GM12874 (cell line): ENCODE measurements around the gene PRDM16.

Experiments
- TF ChIP-seq, protein P1 (sequence below): IDR thresholded peaks from 2 replicates; pipeline ENCODE4 v1.5.1; 2011; ENCODE audit warnings: low read depth, mild to moderate bottlenecking, control low read depth, low read length, moderate library complexity; ENCODE audit not compliant: insufficient read depth

PRDM16 gene

DNA sequence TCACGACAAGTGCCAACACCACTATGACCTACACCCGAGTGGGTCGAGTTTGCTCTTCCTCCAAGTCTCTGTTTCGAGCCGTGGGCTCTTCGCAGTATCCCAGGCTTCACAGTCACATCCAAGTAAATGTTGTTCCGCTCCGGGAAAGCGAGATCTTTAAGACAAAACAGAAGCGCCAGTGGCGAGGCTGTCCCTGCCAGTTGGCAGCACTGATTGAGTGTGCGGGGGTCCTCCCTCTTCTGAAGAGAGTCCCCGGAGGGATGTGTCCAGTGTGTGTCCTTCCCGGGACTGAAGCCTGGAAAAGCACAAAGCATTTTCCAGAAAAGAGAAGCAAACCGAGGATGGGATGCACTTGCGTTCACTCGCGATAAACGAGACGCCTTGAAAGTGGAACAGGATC, 158.9 kb downstream of the PRDM16 start:
- TF ChIP-seq, protein P1, sequence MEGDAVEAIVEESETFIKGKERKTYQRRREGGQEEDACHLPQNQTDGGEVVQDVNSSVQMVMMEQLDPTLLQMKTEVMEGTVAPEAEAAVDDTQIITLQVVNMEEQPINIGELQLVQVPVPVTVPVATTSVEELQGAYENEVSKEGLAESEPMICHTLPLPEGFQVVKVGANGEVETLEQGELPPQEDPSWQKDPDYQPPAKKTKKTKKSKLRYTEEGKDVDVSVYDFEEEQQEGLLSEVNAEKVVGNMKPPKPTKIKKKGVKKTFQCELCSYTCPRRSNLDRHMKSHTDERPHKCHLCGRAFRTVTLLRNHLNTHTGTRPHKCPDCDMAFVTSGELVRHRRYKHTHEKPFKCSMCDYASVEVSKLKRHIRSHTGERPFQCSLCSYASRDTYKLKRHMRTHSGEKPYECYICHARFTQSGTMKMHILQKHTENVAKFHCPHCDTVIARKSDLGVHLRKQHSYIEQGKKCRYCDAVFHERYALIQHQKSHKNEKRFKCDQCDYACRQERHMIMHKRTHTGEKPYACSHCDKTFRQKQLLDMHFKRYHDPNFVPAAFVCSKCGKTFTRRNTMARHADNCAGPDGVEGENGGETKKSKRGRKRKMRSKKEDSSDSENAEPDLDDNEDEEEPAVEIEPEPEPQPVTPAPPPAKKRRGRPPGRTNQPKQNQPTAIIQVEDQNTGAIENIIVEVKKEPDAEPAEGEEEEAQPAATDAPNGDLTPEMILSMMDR = no peak

DNA sequence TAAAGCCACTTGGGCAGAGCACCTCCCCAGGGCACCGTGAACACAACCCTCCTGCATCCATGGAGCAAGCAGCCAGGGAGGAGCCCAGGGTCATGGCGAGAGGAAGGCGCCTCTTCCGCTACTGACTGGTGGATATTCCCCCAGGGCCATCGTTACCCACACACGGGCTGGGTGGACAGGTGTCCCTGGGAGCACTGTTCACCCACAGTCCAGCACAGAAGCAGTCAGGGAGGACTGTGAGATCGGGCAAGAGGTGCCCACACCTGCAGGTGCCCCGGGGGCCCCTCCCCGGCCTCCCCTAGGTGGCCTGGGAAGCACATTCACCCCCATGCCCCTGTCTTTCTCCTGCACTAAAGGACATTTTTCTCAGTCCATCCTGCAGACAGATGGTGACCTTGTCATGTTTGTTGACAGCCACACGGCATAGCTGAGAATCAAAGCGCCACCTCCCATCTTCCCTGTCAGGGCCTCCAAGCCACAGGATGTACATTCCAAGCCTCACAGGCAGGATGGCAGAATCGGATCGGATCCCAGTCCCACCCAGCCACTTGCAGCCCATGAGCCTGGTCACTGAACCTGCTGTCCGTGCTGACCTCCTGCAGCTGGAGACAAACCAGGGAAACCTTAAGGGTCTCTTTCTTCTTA, 160.2 kb downstream of the PRDM16 start:
- TF ChIP-seq, protein P1 = no peak

DNA sequence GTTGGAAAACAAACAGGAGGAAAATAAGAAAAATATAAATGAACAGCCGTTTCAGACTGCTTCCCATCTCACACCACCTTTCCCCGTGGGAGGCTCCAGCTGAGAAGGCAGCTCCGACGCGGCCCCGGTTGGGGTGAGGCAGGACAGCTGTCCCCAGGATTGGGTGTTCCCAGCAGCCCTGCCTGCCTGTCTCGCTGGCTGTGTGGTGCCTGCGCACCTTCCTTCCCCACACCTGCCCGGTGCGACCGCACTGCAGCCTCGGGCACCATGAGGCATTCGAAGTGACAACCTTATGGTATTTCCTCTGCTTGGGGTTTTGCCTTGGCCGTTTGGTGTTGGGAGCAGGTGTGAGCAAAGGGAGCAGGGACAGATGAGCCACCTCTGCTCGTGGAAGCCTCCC, 161.6 kb downstream of the PRDM16 start:
- TF ChIP-seq, protein P1 = no peak

DNA sequence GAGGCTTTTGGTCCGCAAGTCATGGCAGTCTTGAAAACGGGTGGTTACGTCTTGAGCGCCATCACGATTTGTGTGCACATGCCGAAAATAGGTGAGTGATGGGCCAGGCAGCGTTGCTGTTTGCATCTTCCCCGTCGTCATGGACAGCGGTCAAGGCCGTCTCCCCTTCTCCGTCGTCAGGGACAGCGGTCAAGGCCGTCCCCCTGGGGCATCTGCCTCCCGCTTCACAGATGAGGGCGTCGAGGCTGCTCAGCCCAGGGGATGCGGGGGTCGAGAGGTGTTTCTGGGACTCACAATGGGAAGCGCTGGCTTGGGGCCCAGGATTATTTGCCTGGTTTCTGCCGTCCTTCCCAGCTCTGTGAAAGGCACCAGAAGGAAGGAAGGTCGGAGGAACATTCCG, 162.2 kb downstream of the PRDM16 start:
- TF ChIP-seq, protein P1 = no peak

DNA sequence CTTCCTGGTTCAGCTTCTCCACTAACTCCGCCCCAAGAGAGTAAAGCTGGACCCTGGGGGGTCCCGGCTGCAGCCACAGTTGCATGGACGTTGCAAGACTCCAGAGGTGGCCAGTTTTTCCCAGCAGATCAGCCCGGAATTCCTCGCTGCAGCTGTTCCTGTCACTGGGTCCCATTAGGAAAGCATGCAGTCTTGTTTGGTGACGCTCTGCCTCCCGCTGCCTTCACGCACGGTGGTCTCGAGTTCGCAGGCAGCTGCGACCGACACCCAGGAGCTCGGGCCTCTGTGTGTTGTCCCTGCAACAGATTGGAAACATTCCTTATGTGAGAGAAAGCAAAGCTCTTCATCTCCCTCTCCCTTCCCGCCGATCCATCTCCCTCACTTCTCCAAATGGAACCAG, 162.8 kb downstream of the PRDM16 start:
- TF ChIP-seq, protein P1 = no peak

DNA sequence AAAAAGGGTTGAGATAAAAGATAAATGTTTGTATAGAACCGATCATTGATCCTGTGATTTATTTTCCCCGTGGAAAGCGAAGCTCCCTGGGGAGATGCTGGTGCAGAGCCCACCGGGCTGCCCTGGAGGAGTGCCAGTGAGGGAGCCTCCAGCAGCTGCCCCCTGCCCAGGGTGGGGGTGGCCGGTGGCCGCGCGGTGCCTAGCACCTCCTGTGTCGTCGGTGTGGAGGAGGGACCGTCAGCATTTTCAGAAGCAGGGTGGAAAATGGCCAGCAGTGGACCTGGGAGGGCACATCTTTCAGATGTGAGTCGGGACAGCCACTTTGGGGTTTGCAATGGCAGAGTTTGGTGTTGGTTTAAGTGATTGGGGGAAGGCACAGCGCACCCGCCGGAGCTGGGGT, 164.0 kb downstream of the PRDM16 start:
- TF ChIP-seq, protein P1 = no peak

DNA sequence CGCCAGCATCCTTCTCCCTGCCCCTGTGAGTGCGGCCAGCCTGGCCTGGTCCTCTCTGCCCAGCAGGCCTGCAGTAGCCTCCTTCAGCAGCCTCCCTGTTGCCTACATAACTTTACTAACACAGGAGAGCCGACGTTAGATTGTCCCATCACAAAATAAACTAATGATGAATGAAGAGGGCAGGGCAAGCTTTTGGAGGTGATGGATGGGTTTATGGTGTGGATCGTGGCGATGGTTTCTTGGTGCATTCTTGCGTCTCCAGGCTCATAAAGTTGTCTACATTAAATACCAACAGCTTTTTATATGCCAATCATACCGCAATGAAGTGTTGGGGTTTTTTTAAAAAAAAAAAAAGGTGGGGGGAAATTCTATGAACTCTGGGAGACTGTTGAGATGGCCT, 164.5 kb downstream of the PRDM16 start:
- TF ChIP-seq, protein P1 = no peak
